KG1 (cell line): ENCODE measurements around the gene HINFP.
A peak's percentile ranks its signal among the peaks of the same experiment; 100 is the strongest.
"Not testable (repeated sequence)": the region's sequence is repeated elsewhere in the genome, so short reads cannot be mapped to it uniquely, and the experiment has no call there.

Source experiments
- DNase-seq: peaks from one replicate; lab custom pipeline; 2025; lab: John Stamatoyannopoulos, UW

Gene HINFP

GRCh38 chr11:119100246-119100970 lies 21.0 kb upstream of the HINFP start:
- DNase-seq: peak; percentile 20

GRCh38 chr11:119100994-119101758 lies 20.2 kb upstream of the HINFP start:
- no peak for DNase-seq

- DNase-seq: peak; percentile 99
Measured at GRCh38 chr11:119101759-119102423, 19.5 kb upstream of the HINFP start, which contains the start of gene DPAGT1. Gene DPAGT1, minus strand, starts transcription at chr11:119101853. Its CDS starts 198 bp downstream, at chr11:119101655.

- not testable (repeated sequence) for DNase-seq
Measured at GRCh38 chr11:119103161-119103664, 18.2 kb upstream of the HINFP start.

DNA sequence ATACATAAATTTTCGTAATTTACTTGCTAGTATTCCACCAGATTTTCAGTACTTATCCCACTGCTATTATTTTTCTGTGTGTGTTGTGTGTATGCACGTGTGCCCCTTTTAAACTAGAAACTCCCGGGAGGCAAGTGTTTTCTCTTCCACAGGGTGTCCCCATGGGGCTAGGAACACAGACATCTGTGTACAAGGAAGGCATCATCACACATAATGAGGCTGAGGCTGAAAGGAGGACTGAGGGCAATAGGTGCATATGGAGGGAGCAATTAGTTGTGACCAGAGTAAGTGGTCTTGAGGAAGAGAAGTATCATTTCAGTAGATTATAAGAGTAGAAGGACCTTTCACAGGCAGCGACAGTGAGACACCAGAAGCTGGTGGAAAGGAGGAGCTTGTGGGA lies 17.6 kb upstream of the HINFP start:
- DNase-seq: no peak

DNA sequence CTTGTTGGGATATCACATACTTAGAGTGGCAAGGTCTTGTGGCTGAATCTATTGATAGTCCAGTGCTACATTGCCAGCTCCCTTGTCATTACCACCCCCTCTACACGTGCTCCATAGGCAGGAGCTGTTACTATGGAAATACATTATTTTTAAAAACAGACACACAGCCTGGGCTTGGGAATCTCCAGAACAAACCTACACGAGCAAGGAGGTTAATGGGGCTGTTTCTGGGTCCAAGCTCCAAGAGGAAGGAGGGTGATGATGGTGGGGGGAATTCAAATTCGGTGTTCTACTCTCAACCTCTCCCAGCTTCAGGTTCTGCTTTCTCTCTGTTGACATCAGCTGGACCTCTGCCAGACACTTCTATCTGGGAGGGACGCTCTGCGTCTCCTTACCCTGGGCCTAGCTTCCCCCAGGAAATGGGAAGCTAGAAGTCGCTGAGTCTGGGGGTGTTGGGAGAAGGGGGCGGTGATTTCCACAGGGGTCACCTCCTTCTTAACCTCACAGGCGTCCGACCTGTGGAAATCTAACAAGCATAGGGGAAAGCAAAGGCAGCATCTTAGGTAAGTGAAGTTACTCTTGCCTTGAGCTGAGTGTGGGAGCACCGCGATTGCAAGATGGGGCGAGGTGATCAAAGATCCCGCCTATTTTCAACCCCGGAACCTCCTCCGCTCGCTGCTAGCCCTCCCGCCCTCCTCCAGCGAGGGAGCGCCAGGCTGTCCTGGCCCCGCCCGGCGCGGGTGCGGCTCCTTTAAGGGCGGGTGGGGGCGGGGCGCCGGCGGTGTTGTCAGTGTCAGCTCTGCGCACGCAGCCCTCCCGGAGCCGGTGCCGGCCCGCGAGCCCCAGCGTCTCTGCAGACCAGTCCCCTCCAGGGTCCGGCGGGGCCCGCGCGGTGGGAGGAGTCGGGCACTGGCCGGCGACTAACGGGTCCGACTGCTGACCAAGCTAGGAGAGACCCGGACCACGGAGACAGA lies 14.5 kb upstream of the HINFP start, which contains the start of gene C2CD2L:
Gene C2CD2L (plus strand): TSS at position 781 of the 974 bp plus-strand sequence. CDS start 398 bp downstream, outside the sequence.
- DNase-seq: peak; percentile 85

- DNase-seq: no peak
Measured at GRCh38 chr11:119107538-119108145, 13.7 kb upstream of the HINFP start.

DNA sequence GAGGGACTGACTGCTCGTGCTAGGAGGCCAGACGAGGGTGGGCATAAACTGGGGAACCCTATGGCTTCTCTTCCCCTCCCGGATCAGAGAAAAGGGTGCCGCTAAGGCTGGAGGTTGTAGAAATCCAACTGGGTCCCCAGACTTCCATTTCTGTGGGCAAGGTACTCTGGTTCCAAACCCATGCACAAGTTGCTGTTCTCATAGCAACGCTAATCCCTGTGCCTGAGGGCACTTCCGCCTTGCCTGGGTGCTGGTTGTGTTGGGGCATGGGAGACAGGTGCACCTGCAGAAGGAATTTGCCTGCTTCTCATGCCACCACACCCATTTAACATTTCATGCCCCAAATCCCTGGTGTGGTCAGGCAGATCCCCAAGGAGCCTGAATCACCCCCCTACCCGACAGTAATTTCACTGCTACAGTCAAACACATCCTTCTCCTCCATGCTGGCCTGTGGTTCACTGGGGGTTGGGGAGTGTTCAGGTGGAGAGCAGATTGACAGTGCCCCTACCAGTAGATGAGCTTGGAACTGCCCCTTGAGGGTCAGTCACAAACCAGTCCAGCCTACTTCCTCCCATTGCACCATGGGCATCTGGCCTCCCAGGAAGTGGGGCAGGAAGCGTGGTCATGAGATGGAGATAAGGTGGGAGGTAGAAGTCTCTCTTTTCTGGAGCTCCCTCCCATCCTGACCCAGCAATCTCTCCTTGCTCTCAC lies 13.1 kb upstream of the HINFP start:
- no peak for DNase-seq

DNA sequence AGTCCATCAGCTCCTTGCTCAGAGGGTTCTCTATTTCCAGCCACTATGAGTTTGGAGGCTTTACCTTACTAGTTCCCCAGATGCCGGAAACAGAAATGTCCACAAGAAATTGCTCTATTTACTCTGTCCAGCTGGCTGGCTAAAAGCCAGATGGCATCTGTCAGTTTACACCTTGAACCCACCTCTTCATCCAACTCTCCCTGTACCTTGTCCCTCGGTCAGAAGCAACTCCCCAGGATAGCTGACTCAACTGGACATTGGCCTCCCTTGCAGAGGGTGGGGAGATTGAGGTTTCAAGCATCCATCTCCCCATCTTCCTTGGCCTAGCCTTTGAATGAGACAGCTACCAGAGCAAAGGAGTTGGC lies 12.5 kb upstream of the HINFP start:
- DNase-seq: no peak

GRCh38 chr11:119109843-119110242 lies 11.5 kb upstream of the HINFP start:
- DNase-seq: no peak

- no peak for DNase-seq
Measured at GRCh38 chr11:119110439-119110838, 10.9 kb upstream of the HINFP start.

DNA sequence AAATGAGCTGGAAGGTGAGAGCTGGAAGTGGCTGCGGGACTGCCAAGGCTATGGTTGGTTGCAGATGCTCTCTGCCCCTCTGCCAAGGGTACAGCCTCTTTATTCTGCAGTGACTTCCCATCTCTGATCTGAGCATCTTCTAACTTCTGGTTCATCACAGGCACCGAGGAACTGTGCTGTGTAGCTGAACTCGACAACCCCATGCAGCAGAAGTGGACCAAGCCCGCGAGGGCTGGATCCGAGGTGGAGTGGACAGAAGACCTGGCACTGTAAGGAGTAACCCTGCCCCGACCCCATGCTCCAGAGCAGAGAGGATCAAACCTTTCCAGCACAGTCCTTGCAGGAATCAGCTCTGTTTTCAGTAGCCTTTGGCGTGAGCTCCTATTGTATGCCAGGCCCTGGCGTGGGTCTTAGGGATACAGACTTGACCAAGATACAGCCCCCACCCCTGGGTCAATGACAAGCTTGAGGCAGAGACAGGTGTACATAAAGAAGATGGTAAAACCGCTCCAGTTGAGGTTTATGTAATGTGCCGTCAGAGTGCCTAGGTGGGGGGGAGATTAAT lies 9.9 kb upstream of the HINFP start:
- no peak for DNase-seq

DNA sequence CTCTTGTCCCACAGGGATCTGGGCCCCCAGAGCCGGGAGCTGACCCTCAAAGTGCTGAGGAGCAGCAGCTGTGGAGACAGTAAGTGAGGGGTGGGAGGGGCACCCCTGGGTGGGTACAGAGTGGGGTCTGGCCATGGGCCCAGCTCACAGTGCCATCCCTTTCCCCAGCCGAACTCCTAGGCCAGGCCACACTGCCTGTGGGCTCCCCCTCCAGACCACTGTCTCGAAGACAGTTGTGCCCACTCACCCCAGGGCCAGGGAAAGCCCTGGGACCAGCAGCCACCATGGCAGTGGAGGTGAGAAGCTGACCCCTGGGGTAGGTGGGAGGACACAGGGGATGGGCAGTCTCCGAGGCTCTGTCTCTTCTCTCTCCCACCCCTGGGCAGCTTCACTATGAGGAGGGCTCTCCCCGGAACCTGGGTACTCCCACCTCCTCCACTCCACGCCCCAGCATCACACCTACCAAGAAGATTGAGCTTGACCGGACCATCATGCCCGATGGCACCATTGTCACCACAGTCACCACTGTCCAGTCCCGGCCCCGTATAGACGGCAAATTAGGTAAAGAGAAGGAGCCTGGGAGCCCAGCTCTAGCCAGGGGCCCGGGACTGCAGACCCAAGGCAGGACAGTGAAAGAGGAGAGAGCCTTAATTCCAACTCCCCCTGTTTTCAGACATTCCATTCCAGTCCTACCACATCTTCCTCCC lies 8.9 kb upstream of the HINFP start:
- no peak for DNase-seq

- DNase-seq: no peak
Measured at GRCh38 chr11:119113716-119114115, 7.7 kb upstream of the HINFP start.

- no peak for DNase-seq
Measured at GRCh38 chr11:119114351-119114750, 7.0 kb upstream of the HINFP start.

DNA sequence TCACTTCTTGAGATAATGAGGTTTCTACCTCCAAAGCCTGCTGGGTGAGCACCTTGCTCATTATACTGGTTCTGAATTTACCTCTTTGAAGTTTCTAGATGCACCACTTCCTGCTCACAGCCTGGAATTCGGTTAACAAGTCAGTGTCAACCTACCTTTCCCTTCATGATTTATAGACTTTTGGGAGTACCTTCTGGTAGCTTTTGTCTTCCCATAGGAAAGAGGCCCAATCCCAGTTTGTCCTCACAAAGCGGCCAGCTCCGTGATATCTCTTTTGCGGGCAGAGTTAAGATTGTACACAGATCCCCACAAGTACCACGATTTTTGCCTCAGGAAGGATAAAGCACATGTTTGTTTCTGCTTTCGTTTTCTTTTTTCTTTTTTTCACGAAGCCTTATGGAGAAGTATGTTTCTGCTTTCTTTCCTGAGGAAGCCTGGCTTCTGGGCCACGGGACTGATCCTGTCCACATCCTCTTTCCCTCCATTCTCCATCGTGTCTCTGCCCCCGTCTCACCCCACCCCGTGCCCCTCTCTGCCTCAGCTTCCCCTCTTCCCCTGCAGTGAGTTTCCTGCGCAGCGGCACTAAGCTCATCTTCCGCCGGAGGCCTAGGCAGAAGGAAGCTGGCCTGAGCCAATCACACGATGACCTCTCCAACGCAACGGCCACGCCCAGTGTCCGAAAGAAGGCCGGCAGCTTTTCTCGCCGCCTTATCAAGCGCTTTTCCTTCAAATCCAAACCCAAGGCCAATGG lies 5.7 kb upstream of the HINFP start:
- no peak for DNase-seq

- no peak for DNase-seq
Measured at GRCh38 chr11:119116235-119116594, 5.2 kb upstream of the HINFP start.

DNA sequence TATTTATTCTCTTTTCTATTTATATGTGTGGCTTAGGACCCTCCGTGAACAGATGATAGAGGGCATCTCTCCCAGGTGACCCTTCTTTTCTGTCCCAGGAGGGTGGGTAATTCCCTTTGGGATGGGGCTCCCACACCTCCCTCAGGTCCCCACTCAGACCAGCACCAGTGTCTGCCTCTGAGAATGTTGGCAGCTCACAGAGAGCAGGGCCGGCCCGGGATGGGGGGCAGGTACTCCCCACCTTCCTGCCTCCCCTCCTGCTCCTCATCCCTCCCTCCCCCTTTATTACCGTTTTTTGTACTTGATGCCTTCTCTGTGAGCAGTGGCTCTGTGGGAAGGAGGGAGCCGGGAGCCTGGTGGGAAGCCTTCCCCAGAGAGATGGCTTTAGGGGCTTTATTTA lies 4.8 kb upstream of the HINFP start:
- no peak for DNase-seq
